CD1c-positive myeloid dendritic cell (primary cell): Measurements from ENCODE around the gene ZFAND2A.

Source experiments
- DNase-seq: peaks from one replicate; pipeline ENCODE4 v3.0.0-alpha.2; 2016; ENCODE audit errors: extremely low spot score

Gene ZFAND2A

GRCh38 chr7:1106793-1107421, 53.1 kb downstream of the ZFAND2A start:
- no peak for DNase-seq

DNA sequence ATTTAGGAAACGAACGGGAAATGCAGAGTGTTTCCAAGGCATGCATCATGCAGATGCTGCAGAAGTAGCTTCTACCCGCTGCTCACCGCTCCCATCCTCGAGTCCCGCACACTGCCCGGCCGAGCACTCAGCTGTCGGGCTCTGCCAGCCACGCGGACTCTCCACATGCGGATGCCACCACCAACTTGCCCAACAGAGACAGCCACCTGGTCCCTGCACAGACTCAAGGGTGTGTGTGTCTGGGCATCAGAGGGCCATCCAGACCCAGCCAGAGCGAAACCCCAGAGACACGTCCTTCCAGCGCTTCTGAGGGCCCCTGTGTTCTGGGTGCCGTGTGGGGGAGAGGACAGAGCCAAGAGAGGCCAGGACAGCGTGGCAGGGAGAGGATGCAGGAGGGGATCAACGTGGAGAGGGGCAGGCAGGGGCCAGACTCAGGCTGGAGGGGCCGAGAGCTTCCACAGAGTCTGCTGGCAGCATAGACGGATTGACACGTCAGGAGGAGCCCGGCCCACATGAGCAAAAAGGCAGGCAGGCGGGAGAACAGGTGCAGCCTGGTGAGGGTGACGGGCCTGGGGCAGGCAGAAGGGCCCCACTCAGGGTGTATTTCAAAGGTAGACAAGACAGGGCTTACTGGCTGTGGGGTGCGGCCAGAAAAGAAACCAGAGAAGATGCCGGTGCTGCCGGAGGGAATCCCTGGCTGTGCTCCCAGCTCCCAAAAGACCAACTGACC, 53.8 kb downstream of the ZFAND2A start:
- no peak for DNase-seq

- no peak for DNase-seq
These were observed 54.8 kb downstream of the ZFAND2A start for GRCh38 chr7:1105189-1105588.

GRCh38 chr7:1104516-1105179, 55.3 kb downstream of the ZFAND2A start:
- no peak for DNase-seq

GRCh38 chr7:1103789-1104515, 56.0 kb downstream of the ZFAND2A start:
- no peak for DNase-seq

DNA sequence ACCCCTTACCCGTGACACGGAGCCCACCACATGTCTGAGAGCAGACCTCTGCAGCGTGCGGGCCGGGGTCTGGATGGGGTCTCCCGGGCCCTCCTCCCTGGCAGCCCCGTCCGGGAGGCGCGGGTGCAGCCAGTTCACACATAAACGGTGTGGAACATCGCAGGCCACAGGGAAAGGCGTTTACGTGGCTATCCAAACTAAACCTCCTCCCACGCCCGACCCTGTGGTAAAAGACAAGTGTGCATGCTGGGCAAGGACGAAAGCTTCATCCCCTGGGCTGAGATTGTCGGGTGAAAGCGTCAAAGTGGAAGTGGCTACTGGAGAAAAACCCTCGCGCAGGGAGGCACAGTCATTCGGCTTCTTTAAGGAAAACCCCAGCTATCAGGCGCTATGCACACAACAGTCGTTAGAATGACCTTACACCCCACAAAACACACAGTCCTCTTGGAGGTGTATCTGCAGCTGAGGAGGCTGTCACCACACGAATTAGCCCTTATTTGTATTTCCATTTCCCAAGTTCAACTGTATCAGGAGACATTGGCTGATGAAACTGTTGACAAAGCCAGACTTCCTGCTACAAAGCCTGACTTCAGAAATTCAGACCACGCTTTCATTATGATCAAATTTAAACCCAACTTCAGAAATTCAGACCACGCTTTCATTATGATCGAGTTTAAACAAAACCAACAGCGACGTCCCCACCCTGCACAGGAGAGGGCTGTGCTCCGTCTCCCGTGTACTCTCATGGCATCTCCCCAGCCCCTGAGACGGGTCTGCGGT, 56.8 kb downstream of the ZFAND2A start:
- DNase-seq: peak; percentile 54
